GM19240 (cell line): ENCODE measurements around the gene KIF27.
"Not testable (repeated sequence)": the region's sequence is repeated elsewhere in the genome, so short reads cannot be mapped to it uniquely, and the experiment has no call there.

Source experiments
- DNase-seq: peaks from one replicate; pipeline ENCODE4 v3.0.0; 2011; ENCODE audit warnings: low spot score; ENCODE audit not compliant: insufficient read length

KIF27 gene

GRCh38 chr9:83920927-83921707 lies at the start of gene KIF27:
Gene KIF27 (minus strand): TSS chr9:83921432. CDS start chr9:83915591, 5,841 bp downstream.
- DNase-seq = peak; percentile 81

- no peak for DNase-seq
Observed at GRCh38 chr9:83969602-83970001, 48.4 kb upstream of the KIF27 start.

GRCh38 chr9:83967073-83967472 lies 45.8 kb upstream of the KIF27 start:
- DNase-seq = no peak

- no peak for DNase-seq
Observed at GRCh38 chr9:83966209-83966582, 45.0 kb upstream of the KIF27 start.

- DNase-seq = no peak
Observed at GRCh38 chr9:83965350-83966208, 44.3 kb upstream of the KIF27 start.

- DNase-seq = no peak
Observed at GRCh38 chr9:83964973-83965349, 43.7 kb upstream of the KIF27 start.

GRCh38 chr9:83962165-83962564 lies 40.9 kb upstream of the KIF27 start:
- no peak for DNase-seq

GRCh38 chr9:83960991-83961390 lies 39.8 kb upstream of the KIF27 start:
- no peak for DNase-seq

- no peak for DNase-seq
Observed at GRCh38 chr9:83959061-83959460, 37.8 kb upstream of the KIF27 start.

- DNase-seq = no peak
Observed at GRCh38 chr9:83957248-83957513, 35.9 kb upstream of the KIF27 start.

GRCh38 chr9:83956436-83957247 lies 35.4 kb upstream of the KIF27 start:
- DNase-seq = peak; percentile 50

GRCh38 chr9:83956086-83956435 lies 34.8 kb upstream of the KIF27 start:
- DNase-seq = no peak

- DNase-seq = not testable (repeated sequence)
Observed at GRCh38 chr9:83948096-83948495, 26.9 kb upstream of the KIF27 start.

- no peak for DNase-seq
Observed at GRCh38 chr9:83940590-83941303, 19.5 kb upstream of the KIF27 start.

- DNase-seq = peak; percentile 23
Observed at GRCh38 chr9:83937861-83938455, 16.7 kb upstream of the KIF27 start.

- no peak for DNase-seq
Observed at GRCh38 chr9:83936523-83936922, 15.3 kb upstream of the KIF27 start.

GRCh38 chr9:83935276-83935935 lies 14.2 kb upstream of the KIF27 start:
- no peak for DNase-seq

- DNase-seq = no peak
Observed at GRCh38 chr9:83934569-83935275, 13.5 kb upstream of the KIF27 start.

- DNase-seq = no peak
Observed at GRCh38 chr9:83933790-83934189, 12.6 kb upstream of the KIF27 start.

- no peak for DNase-seq
Observed at GRCh38 chr9:83932851-83933250, 11.6 kb upstream of the KIF27 start.
